Measurements from ENCODE around the gene ZNHIT2. TPM values are rescaled to one million over a fixed set of nuclear protein-coding genes. Genes with fewer than 3 reads are reported as not detected.

ZNHIT2 gene
- total and polyA plus RNA-seq, 2 of the 13 experiments (the other 11 are each of a cell fraction or from before 2014, with no cell fraction given): 1.1 to 6.5 TPM

GRCh38 chr11:65095974-65096806 is 21.3 kb downstream of the ZNHIT2 start, which contains the start of gene VPS51 (continued):
- TF ChIP-seq NRL (CRISPR knock-in tag; IDR thresholded peaks at IDR 0.05; ENCODE audit: borderline replicate concordance): peak; percentile 42; the same call in 1 of the 2 replicates
- peak; percentile 67; the same call in 1 of the 2 replicates for TF ChIP-seq THRA (CRISPR knock-in tag; IDR thresholded peaks at IDR 0.05; ENCODE audit: borderline replicate concordance)
- TF ChIP-seq ZNF713 (CRISPR knock-in tag; IDR thresholded peaks at IDR 0.05): no peak
- peak; percentile 90 for TF ChIP-seq AGO2 (optimal IDR thresholded peaks at IDR 0.05; ENCODE audit: low read depth, low read length)
- TF ChIP-seq SP2 (CRISPR knock-in tag; IDR thresholded peaks at IDR 0.05): peak; percentile 69
- no peak for TF ChIP-seq HOMEZ (CRISPR knock-in tag; IDR thresholded peaks at IDR 0.05; ENCODE audit: low read depth)
- peak; percentile 70; the same call in 1 of the 2 replicates for TF ChIP-seq SMAD3 (CRISPR knock-in tag; IDR thresholded peaks at IDR 0.05)
- TF ChIP-seq TRIM24 (CRISPR knock-in tag; IDR thresholded peaks at IDR 0.05): no peak
- TF ChIP-seq IKZF4 (CRISPR knock-in tag; IDR thresholded peaks at IDR 0.05; ENCODE audit: borderline replicate concordance, low read depth, not compliant biosample characterization): no peak
- TF ChIP-seq RXRA (CRISPR knock-in tag; IDR thresholded peaks at IDR 0.05): peak; percentile 63
- TF ChIP-seq ZNF605 (CRISPR knock-in tag; IDR thresholded peaks at IDR 0.05): peak; percentile 86; the same call in 1 of the 2 replicates
- TF ChIP-seq TARDBP (CRISPR knock-in tag; IDR thresholded peaks at IDR 0.05): peak; percentile 94
- peak; percentile 38; the same call in 1 of the 2 replicates for TF ChIP-seq NFYC (CRISPR knock-in tag; IDR thresholded peaks at IDR 0.05)
- no peak for TF ChIP-seq JUN (CRISPR knock-in tag; IDR thresholded peaks at IDR 0.05)
- TF ChIP-seq HHEX (CRISPR knock-in tag; IDR thresholded peaks at IDR 0.05): no peak
- no peak for TF ChIP-seq RNF2 (conservative IDR thresholded peaks at IDR 0.05; ENCODE audit: low read depth)
- no peak; the same call in 1 of the 2 replicates for TF ChIP-seq ZNF280D (CRISPR knock-in tag; IDR thresholded peaks at IDR 0.05)
- peak; percentile 87 for TF ChIP-seq HBP1 (CRISPR knock-in tag; IDR thresholded peaks at IDR 0.05; ENCODE audit: low read depth)
- no peak for TF ChIP-seq HDAC6 (IDR thresholded peaks at IDR 0.05; ENCODE audit: low read depth, low read length)
- TF ChIP-seq ISL2 (CRISPR knock-in tag; IDR thresholded peaks at IDR 0.05): peak; percentile 61; the same call in 1 of the 2 replicates
- no peak for TF ChIP-seq PAWR (CRISPR knock-in tag; IDR thresholded peaks at IDR 0.05; ENCODE audit: borderline replicate concordance)
- TF ChIP-seq ZSCAN20 (CRISPR knock-in tag; IDR thresholded peaks at IDR 0.05; ENCODE audit: borderline replicate concordance): no peak
- TF ChIP-seq ARID2 (CRISPR knock-in tag; IDR thresholded peaks at IDR 0.05; ENCODE audit: borderline replicate concordance): no peak
